HG02981 (cell line): Measurements from ENCODE around the gene CCDC107.
A peak's percentile ranks its signal among the peaks of the same experiment; 100 is the strongest.
"Not testable (repeated sequence)": the region's sequence is repeated elsewhere in the genome, so short reads cannot be mapped to it uniquely, and the experiment has no call there.

ENCODE experiments used
- ATAC-seq: cut with Tn5 transposase; IDR thresholded peaks from one replicate; pipeline ENCODE4 v1.9.1; 2021; ENCODE audit warnings: mild to moderate bottlenecking, moderate library complexity; ENCODE audit not compliant: unreplicated experiment

Gene CCDC107

GRCh38 chr9:35658137-35658967 lies at the start of gene CCDC107:
Gene CCDC107, plus strand, starts transcription at chr9:35658292. Its CDS starts 88 bp downstream, at chr9:35658380.
- ATAC-seq, result peak; percentile 50

GRCh38 chr9:35609001-35609819 lies 48.9 kb upstream of the CCDC107 start:
- no peak for ATAC-seq

GRCh38 chr9:35609820-35610163 lies 48.3 kb upstream of the CCDC107 start:
- ATAC-seq, result no peak

- ATAC-seq, result no peak
Observed at GRCh38 chr9:35611230-35611797, 46.8 kb upstream of the CCDC107 start.

- not testable (repeated sequence) for ATAC-seq
Observed at GRCh38 chr9:35612066-35612465, 46.0 kb upstream of the CCDC107 start.

- ATAC-seq, result no peak
Observed at GRCh38 chr9:35612843-35613242, 45.2 kb upstream of the CCDC107 start.

GRCh38 chr9:35615981-35616680 lies 42.0 kb upstream of the CCDC107 start:
- ATAC-seq, result no peak

- ATAC-seq, result no peak
Observed at GRCh38 chr9:35616681-35617459, 41.2 kb upstream of the CCDC107 start.

- ATAC-seq, result no peak
Observed at GRCh38 chr9:35617548-35617947, 40.5 kb upstream of the CCDC107 start.

- no peak for ATAC-seq
Observed at GRCh38 chr9:35618325-35618727, 39.8 kb upstream of the CCDC107 start, which contains the start of gene CD72. Gene CD72, minus strand, starts transcription at chr9:35618413. Its CDS starts 110 bp downstream, at chr9:35618303.

GRCh38 chr9:35618854-35619799 lies 39.0 kb upstream of the CCDC107 start:
- ATAC-seq, result peak; percentile 49

- ATAC-seq, result peak; percentile 51
Observed at GRCh38 chr9:35619800-35620158, 38.3 kb upstream of the CCDC107 start.

GRCh38 chr9:35627575-35627974 lies 30.5 kb upstream of the CCDC107 start:
- ATAC-seq, result no peak

GRCh38 chr9:35628389-35628991 lies 29.6 kb upstream of the CCDC107 start:
- no peak for ATAC-seq

GRCh38 chr9:35629597-35629996 lies 28.5 kb upstream of the CCDC107 start:
- no peak for ATAC-seq

GRCh38 chr9:35635730-35636129 lies 22.4 kb upstream of the CCDC107 start:
- ATAC-seq, result no peak

- no peak for ATAC-seq
Observed at GRCh38 chr9:35636135-35636876, 21.8 kb upstream of the CCDC107 start.

- not testable (repeated sequence) for ATAC-seq
Observed at GRCh38 chr9:35636877-35637246, 21.2 kb upstream of the CCDC107 start.
